Upper lobe of right lung (tissue), 1 donor: ENCODE measurements around the gene LDLRAD3. TPM values are rescaled to one million over a fixed set of nuclear protein-coding genes. Genes with fewer than 3 reads are reported as not detected.

Experiments used
- ATAC-seq: fragments of 200-7000 bp; cut with Tn5 transposase; one replicate; pipeline ENCODE4 v1.9.1; 2020; ENCODE audit warnings: mild to moderate bottlenecking, moderate library complexity
- DNase-seq: peaks from one replicate; pipeline ENCODE4 v3.0.0-alpha.2; 2020
- H3K27ac ChIP-seq: fragments of 200-600 bp; one replicate; pipeline ENCODE4 v1.8.0; 2022
- H3K27me3 ChIP-seq: fragments of 200-600 bp; one replicate; pipeline ENCODE4 v1.8.0; 2022; ENCODE audit warnings: mild to moderate bottlenecking
- H3K36me3 ChIP-seq: fragments of 200-600 bp; one replicate; pipeline ENCODE4 v1.8.0; 2022
- H3K4me1 ChIP-seq: fragments of 200-600 bp; one replicate; pipeline ENCODE4 v1.8.0; 2022
- H3K4me3 ChIP-seq: fragments of 200-600 bp; one replicate; pipeline ENCODE4 v1.8.0; 2022; ENCODE audit warnings: mild to moderate bottlenecking
- H3K9me3 ChIP-seq: fragments of 200-600 bp; one replicate; pipeline ENCODE4 v1.8.0; 2022
- CTCF ChIP-seq: fragments of 200-600 bp; IDR thresholded peaks from one replicate; pipeline ENCODE4 v1.8.0; 2022; ENCODE audit warnings: antibody characterized with exemption
- intact Hi-C: fragments of 100-400 bp; cut with DNase I; formaldehyde crosslinking; loops from one replicate; pipeline ENCODE4 v1.11.0; 2022
- total RNA-seq: library from RNA; stranded (reverse); fragmentation: NEBNext Ultra II Directional; extraction: Animal tissue kit (Norgen Biotek cat#: 25700); gene quantifications from one replicate; pipeline ENCODE4 v1.2.1, GENCODE V29; 2021
- donor health status: DM: no; HTN: yes; CAD: no; lungs with severe emphysema.

Gene LDLRAD3
- total RNA-seq, 1 donor from 2014 or later, result 7.9 TPM

GRCh38 chr11:36156817-36157519 lies 213.1 kb downstream of the LDLRAD3 start:
- ATAC-seq (no peak), DNase-seq (no peak)
- Histone ChIP-seq H3K4me1 (peaks cover 16% of the 10 kb centered on the region), H3K27ac (no peak overlapping the region), H3K4me3 (no peak overlapping the region), H3K9me3 (no peaks in the 10 kb centered on the region), H3K27me3 (no peaks in the 10 kb centered on the region), H3K36me3 (no peaks in the 10 kb centered on the region)
- intact Hi-C loops, result no loop called here
- no peak for TF ChIP-seq CTCF

DNA sequence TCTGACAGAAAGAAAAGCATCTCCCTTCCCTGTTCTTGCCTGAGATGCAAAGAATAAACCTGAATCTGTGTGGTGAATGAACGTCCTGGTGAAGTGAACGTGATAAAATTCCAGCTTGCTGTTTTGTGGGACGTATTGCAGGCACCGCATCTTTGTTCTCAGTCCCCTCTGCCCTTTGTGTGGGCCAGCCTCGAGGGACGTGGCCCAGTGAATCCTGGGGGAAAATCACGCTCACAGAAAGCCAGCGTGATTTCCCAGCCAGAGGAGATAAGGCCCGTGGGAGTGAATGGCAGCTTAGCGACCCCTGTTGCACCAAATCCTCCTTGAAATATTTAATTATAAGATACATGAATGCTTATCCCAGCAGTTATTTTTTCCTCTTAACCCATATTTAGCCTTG lies 216.2 kb downstream of the LDLRAD3 start:
- intact Hi-C loops, result no loop called here
- Histone ChIP-seq H3K9me3 (no peaks in the 10 kb centered on the region), H3K4me1 (peaks cover 18% of the 10 kb centered on the region)

DNA sequence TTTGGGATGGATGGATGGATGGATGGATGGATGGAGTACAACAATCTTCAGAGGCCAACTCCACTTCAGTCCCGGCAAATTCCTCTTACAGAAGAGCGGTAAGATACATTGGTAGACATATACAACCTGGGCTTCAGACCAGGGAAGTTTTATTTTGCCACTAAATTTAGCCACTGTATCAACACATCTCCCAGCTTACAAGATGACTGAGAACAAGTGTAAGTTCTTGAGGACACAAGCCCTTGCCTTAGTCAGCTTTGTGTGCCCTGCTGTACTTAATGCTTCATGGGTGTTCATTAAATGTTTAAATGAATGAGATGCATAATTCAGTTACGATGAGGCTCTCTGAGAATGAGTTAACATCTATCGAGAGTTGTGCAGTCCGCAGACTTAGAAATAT lies 217.7 kb downstream of the LDLRAD3 start:
- H3K27me3 ChIP-seq, result no peaks in the 10 kb centered on the region
- no peak for TF ChIP-seq CTCF
- H3K27ac ChIP-seq, result no peak overlapping the region
- DNase-seq (no peak), ATAC-seq (no peak)
- intact Hi-C loops, result no loop called here
- H3K4me3 ChIP-seq, result no peak overlapping the region
- peaks cover 14% of the 10 kb centered on the region for H3K4me1 ChIP-seq
- no peaks in the 10 kb centered on the region for H3K36me3 ChIP-seq
- no peaks in the 10 kb centered on the region for H3K9me3 ChIP-seq

More for the DNA sequence above, 216.2 kb downstream of the LDLRAD3 start:
- Histone ChIP-seq H3K27ac (no peak overlapping the region), H3K36me3 (no peaks in the 10 kb centered on the region), H3K27me3 (no peaks in the 10 kb centered on the region), H3K4me3 (no peak overlapping the region)
- no peak for TF ChIP-seq CTCF
- DNase-seq (no peak), ATAC-seq (no peak)

GRCh38 chr11:36162006-36162882 lies 218.4 kb downstream of the LDLRAD3 start:
- no peak for TF ChIP-seq CTCF
- H3K27me3 ChIP-seq, result no peaks in the 10 kb centered on the region
- peak; percentile 65 for ATAC-seq

GRCh38 chr11:36162883-36163434 lies 219.1 kb downstream of the LDLRAD3 start:
- Histone ChIP-seq H3K36me3 (no peaks in the 10 kb centered on the region), H3K9me3 (no peaks in the 10 kb centered on the region), H3K27me3 (no peaks in the 10 kb centered on the region), H3K27ac (no peak overlapping the region), H3K4me3 (no peak overlapping the region), H3K4me1 (peaks cover 9% of the 10 kb centered on the region)
- DNase-seq, result no peak
- no peak for ATAC-seq
- intact Hi-C loops, result no loop called here
- no peak for TF ChIP-seq CTCF

More at GRCh38 chr11:36162006-36162882, 218.4 kb downstream of the LDLRAD3 start:
- H3K4me1 ChIP-seq, result peaks cover 9% of the 10 kb centered on the region
- H3K9me3 ChIP-seq, result no peaks in the 10 kb centered on the region
- no peaks in the 10 kb centered on the region for H3K36me3 ChIP-seq
- no peak overlapping the region for H3K4me3 ChIP-seq
- DNase-seq, result no peak
- H3K27ac ChIP-seq, result no peak overlapping the region
- intact Hi-C loops, result no loop called here
